Fibroblast of peridontal ligament (primary cell): ENCODE results near the gene PANK3.
"Not testable (repeated sequence)": the region's sequence is repeated elsewhere in the genome, so short reads cannot be mapped to it uniquely, and the experiment has no call there.

Source experiments
- DNase-seq: peaks from one replicate; pipeline ENCODE4 v3.0.0-alpha.2; 2010; ENCODE audit errors: extremely low read depth

PANK3 gene

GRCh38 chr5:168592014-168592368, 12.8 kb upstream of the PANK3 start:
- peak; percentile 69 for DNase-seq

DNA sequence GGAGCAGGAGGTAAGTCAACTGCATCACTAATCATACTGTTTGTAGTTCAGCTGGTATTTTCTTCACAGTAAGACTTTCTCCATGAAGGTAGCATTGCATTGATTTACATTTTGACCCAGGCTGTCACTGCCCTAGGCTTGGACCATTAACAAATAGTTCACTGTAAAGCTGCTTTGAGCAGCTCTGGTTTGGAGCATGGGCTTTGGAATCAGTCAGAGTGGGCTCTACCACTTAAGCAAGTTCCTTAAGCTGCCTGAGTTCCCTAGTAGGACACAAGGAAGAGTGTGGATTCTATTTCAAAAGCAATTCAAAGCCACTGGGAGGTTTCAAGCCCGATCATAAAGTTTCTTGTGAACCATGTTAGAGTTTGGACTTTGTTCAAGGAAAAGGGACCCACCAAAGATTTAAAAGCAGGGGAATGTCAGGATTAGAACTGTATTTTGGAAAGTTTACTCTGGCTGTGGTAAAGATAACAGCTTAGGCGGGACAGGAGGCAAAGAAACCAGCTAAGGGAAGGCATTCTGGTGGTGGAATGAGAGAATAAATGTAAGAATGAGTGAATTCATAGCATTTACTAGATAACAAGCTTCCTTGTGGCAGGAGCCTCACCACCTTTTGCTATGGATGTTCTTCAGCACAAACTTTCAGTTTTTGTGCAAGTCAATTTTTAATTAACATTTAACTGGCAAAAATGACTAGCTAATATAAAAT, 12.3 kb upstream of the PANK3 start:
- DNase-seq = no peak

- DNase-seq = no peak
Measured at GRCh38 chr5:168590666-168591065, 11.5 kb upstream of the PANK3 start.

DNA sequence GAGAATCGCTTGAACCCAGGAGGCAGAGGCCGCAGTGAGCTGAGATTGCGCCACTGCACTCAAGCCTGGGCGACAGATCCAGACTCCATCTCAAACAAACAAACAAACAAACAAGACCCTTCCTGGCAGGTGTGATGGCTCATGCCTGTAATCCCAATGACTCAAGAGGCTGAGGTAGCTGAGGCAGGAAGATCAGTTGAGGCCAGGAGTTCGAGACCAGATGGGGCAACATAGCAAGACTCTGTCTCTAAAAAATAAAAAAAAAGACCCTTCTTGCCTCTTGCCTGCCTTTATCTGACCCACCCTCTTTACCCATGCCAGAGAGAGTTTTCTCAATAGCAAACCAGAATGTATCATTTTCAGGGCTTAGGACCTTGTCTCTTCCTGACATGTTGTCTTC, 8.8 kb upstream of the PANK3 start:
- no peak for DNase-seq

DNA sequence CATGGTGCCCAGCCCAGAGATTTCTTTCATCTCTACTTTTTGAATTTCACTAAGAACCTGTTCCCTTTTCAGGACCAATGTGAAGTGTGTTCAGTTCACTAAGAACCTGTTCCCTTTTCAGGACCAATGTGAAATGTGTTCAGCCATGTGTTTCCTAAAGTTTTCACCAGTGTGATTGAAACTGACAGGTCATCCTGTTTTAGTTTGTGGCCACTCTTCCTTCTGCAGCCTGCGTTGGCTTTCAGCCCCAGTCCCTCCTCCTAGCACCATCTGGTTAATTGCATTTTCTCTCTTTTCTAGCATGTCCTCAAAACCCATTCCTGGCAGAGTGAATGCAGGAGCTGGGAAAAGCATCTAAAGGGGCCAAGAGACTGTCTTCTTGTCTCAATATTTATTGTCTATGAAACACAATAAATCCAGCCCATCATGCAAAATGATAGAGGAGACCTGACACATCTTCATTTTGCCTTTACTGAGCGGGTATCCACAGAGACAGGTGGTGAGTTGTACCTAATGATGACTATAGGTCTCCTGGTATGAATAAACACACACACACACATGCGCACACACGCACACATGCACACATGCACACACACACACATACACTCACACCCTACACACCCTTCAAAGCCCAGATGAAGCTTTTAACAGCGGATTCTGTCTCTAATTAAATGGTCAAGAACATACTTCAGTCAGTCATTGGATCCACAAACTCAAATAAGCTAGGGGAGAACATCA, 6.1 kb upstream of the PANK3 start:
- no peak for DNase-seq

- no peak for DNase-seq
Measured at GRCh38 chr5:168583742-168584482, 4.7 kb upstream of the PANK3 start.

- DNase-seq = not testable (repeated sequence)
Measured at GRCh38 chr5:168580814-168581469, 1.8 kb upstream of the PANK3 start.

DNA sequence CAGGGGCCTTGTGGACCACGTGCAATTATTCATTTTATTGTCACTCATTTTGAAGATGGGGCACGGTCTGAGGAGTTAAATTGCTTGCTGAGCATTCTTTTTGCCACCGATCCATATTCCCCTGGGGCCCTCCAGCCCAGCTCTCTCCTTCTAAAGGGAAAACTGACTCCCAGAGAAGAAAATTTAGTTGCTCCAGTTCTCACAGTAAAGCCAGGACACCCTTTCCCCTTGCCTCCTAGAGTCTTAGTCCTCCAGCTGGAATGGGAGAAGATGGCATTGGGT, 1.0 kb upstream of the PANK3 start:
- no peak for DNase-seq

- peak; percentile 99 for DNase-seq
Measured at GRCh38 chr5:168579488-168580226, 489 bp upstream of the PANK3 start.

GRCh38 chr5:168578006-168578405, 1.2 kb downstream of the PANK3 start:
- peak; percentile 26 for DNase-seq

DNA sequence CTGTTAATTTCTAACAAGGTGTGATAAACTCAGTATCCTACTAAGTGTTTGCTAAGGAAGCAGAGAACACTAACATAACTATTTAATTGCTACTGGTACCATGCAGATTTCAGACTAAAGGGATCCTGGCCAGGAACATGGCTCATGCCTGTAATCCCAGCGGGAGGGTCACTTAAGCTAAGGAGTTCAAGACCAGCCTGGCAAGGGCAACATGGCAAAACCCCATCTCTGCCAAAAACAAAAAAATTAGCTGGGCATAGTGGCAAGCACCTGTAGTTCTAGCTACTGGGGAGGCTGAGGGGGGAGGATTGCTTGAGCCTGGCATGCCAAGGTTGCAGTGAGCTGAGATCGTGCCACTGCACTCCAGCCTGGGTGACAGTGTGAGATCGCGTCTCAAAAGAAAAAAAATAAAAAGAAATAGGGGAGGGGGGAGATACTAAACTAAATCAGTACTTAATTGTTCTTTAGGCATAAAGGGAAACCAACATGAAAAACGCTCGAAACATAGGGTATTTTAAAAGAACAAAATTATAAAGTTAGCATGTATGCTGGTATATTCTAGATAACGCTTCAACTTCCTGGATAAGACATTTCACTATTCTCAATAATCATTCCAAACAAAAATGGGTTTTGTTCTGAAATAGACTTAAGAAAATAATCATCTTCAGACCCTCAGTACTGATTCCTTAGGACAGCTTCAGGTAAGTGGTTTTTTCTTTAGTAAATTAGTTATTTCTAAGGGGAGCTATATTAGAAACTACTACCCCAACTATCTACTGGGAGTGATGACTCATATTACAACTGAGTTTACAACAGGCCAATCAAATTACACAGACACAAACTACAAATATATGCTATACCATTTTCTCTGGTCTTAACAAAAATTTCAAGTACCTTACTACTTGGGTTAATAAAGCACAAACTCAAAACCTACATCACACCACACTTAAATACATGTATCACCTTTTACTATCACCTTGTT, 3.5 kb downstream of the PANK3 start:
- DNase-seq = no peak

- not testable (repeated sequence) for DNase-seq
Measured at GRCh38 chr5:168574156-168574555, 5.0 kb downstream of the PANK3 start.

DNA sequence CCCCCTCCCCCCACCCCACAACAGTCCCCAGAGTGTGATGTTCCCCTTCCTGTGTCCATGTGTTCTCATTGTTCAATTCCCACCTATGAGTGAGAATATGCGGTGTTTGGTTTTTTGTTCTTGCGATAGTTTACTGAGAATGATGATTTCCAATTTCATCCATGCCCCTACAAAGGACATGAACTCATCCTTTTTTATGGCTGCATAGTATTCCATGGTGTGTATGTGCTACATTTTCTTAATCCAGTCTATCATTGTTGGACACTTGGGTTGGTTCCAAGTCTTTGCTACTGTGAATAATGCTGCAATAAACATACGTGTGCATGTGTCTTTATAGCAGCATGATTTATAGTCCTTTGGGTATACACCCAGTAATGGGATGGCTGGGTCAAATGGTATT, 5.5 kb downstream of the PANK3 start:
- DNase-seq = not testable (repeated sequence)

DNA sequence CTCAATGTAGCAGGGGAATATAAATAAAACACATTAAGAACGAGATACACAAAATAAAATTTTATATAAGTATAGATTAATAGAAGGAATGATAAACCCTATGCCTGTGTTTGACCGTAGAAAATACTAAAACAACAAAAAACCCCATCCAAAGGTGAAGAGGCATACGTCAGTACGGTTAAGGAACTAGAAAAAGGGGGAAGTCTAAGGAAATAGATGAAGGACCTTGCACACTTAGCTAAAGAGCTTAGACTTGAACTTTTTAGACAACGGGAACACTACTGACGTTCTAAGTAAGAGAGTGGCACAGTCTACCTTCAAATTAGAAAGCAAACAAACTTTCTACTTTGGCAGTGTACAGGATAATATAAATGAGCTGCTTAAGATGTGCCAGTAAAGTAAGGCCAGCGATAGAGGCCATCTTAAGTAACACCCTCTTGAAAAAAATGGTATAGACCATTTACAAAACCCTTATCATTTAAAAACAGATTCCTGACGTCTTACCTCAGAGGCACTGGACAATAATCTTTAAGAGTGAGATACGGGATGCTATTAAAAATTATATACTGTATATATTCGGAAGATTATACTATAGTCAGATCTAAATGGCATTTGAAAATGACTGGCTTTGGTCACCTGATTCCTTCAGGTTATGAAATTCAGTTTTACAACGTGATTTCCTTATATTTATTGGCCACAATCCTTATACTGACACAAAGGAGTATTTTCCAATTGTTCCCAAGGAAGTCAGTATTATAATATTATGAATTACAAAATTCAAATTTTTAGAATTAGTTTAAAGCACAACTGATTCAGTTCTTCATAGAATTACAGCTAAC, 8.5 kb downstream of the PANK3 start:
- no peak for DNase-seq

- DNase-seq = no peak
Measured at GRCh38 chr5:168568738-168569137, 10.4 kb downstream of the PANK3 start.

- DNase-seq = no peak
Measured at GRCh38 chr5:168563959-168564358, 15.2 kb downstream of the PANK3 start.

DNA sequence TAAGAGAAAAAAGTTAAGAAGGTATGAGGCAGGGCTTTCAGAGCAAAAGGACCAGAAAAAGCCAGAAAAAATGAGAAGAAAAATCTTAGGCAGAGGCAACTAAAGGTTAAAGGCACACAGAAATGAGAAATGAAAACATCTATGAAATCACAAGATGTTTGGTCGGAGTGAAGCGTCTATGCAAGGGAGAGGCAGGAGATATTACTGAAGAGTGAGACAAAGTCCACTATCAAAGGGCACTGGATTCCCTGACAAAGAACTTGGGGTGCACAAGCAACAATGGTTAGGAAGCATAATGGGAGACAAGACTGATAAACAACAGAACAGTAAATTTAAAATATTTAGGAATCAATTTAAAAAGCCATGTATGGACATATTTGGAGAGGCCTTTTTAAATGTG, 16.9 kb downstream of the PANK3 start:
- no peak for DNase-seq

GRCh38 chr5:168557389-168557788, 21.8 kb downstream of the PANK3 start:
- no peak for DNase-seq

GRCh38 chr5:168553377-168554130, 25.6 kb downstream of the PANK3 start:
- peak; percentile 13 for DNase-seq
